NCI-H2171 (cell line): ENCODE measurements around the gene PRICKLE2.

Experiments
- DNase-seq: peaks from one replicate; lab custom pipeline; 2025; lab: John Stamatoyannopoulos, UW

Gene PRICKLE2

DNA sequence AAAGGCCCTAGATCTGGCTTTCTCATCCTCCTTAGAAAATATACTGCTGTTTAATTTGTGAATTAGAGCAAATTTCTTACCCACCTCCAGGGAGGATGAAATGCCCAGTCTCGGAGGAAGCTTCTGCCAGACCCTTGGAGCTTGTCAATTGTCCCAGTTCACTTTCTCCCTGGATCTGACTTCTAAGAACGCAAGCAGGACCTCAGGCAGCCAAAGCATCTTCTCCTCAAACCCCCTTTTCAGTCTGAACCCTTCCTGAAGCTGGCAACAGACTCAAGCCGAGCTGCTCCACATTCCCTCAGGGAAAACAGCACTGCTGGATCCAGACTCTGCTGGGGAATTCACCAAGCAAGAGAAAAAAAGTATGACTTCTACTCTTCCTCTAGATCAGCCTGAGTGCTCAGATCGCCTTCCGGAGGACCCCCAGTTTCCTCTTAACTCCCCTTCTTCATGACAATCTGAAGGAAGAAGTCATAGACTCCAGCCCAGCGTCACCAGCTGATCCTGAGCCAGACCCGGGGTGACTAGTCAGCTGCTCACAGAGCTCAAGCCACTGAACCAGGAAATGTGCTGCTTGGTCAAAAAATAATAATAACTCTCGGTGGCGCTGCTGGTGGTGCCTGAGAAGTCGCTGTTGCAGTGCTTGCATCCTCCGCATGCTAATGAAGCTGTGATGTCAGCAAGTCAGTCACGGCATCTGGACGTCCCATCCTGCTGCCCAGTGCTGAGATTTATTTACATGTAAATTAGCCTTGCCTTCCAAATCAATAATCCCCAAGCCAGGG, at the start of gene PRICKLE2:
PRICKLE2 (minus strand) TSS at position 641 of the 785 bp plus-strand sequence. CDS start 26,539 bp downstream, outside the sequence.
- no peak for DNase-seq

- no peak for DNase-seq
Measured at GRCh38 chr3:64272842-64273241, 47.6 kb upstream of the PRICKLE2 start.

- no peak for DNase-seq
Measured at GRCh38 chr3:64272271-64272670, 47.0 kb upstream of the PRICKLE2 start.

GRCh38 chr3:64271631-64272030, 46.4 kb upstream of the PRICKLE2 start:
- DNase-seq: no peak

DNA sequence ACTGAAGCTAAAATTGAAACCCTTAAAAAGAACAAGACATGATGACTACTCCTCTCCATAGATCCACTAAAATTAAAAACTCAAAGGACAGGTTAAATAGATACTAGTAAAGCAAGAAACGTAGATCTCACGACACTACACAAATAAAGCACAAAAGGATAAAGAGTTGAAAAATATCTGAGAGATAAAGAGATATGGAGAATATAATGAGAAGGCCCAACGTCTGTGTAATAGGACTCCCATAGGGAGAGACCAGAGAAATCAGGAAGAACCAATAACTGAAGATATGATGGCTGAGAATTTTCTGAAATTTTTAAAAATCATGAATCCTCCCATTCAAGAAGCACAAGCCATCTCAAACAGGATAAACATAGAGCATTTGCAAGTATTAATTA, 45.6 kb upstream of the PRICKLE2 start:
- no peak for DNase-seq

- no peak for DNase-seq
Measured at GRCh38 chr3:64270142-64270865, 45.0 kb upstream of the PRICKLE2 start.

- no peak for DNase-seq
Measured at GRCh38 chr3:64268926-64269325, 43.7 kb upstream of the PRICKLE2 start.

- no peak for DNase-seq
Measured at GRCh38 chr3:64267721-64268604, 42.7 kb upstream of the PRICKLE2 start.

GRCh38 chr3:64266983-64267382, 41.7 kb upstream of the PRICKLE2 start:
- no peak for DNase-seq

DNA sequence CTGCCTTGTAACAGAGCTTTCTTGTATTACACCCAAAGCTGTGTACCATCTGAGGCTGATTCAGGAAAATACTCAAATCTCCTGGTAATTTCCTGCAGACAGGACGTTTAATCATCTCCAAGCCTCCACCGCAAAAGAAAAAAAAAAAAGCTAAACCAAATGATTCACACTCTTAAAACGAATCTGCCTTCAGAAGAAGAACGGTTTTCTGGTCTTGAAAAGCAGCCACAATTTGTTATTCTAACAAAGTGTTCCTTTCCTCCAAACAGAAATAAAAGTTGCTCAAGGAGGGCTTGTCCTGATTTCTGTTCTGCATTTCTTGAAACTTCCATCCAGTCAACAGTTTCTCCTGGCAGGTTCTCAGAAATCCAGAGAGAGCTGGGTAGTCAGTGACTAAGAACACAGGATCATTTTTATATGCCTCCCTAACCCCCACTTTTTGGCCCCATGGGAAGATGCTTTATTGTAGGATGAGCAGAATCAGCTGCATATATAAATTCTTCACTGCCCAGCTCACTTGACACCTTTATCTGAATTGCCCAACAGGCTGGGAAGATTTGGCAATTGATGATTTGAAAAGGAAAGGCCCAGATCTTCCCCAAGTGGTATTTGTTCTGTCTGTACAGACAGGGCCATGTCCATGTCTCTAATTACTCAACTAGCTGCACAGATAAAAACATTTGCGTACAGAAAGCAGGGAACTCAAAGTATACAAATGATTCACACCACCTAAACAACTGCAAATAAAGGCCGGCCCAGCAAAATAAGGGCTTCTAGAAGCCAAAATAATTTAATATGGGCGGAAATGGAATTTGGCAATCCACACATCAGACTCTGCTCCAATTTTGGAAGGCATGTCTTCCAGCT, 41.0 kb upstream of the PRICKLE2 start:
- DNase-seq: no peak

GRCh38 chr3:64265646-64266045, 40.4 kb upstream of the PRICKLE2 start:
- no peak for DNase-seq

DNA sequence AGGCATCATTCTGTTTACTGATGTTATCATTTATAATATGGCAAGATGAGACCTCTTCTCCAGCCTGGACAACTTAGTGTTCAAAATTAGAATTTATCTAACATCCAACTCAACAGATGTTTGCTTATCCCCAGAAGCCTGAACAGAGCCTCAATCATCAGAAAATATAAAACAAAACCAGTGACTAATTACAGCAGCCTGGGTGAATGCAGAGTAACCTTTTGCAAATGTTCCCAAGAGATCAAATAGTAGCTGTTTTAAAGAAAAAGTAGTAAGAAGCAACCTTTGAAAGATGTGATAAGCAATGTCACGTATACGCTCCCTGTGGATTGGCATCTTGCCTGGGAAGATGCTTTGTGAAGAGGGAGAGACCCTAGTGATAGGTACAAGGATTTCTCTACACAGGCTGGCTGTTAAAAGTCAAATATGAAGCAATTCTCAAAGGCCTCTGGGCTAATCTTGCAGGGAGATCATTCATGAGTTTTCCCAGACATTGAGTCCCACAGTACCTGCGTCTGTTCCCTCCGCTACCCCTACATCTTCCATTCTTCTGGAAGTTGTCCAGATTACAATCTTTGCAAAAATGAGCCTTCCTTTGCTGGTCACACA, 39.3 kb upstream of the PRICKLE2 start:
- DNase-seq: no peak

DNA sequence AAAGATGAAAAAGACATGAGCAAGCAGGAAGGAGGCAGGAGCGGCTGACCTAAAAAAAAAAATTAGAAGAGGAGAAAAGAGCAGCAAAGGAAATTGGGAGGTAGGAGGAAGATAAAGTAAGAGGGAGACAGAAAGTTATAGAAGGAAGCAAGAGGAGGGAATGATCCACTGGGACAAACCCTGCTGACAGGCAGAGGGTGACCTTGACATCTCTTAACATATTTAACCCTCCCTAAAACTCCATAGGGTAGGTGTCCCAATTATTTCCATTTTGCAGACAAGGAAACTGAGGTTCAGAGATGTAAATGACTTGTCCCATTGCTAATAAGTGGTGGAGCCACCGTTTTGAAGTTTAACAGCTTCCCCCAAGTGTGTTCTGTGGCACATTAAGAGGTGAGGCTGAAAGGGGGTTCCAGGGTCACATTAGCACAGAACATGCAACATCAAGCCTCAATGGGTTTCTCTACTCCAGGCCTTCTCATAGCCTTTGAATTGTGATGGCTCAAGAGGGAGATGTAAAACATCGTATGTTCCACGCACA, 37.4 kb upstream of the PRICKLE2 start:
- DNase-seq: no peak

DNA sequence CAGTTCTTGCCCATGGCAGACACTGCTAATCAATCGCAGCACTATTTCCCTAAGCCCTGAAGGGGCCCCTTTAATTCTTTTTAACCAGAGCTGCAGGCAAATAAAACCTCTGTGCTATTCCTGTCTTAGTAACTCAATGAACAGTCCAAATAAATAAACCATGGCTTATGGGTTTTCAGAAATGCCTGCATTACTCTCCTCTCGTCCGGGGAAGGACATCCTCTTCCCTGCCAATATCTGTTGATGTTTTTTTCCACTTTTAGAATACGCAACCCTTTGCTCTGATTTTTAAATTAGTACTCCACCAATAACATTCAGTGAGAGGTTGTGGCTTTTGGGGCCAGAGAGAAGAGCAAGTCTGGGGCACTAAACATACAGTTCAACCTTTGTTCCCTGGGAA, 35.2 kb upstream of the PRICKLE2 start:
- DNase-seq: no peak

DNA sequence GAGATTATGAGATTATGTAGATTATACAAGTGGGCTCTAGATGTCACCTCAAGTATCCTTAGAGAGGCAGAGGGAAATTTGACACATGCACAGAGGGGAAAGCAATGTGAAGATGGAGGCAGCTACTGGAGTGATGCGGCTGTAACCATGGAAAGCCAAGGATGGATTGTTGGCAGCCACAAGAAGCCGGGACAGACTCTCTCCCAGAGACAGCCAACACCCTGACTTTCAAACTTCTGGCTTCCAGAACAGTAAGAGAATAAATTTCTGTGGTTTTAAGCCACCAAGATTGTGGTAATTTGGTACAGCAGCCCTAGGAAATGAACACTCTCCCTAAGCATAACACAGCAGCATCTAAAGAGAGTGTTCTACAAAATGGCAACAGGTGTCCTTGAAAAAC, 34.4 kb upstream of the PRICKLE2 start:
- DNase-seq: no peak

DNA sequence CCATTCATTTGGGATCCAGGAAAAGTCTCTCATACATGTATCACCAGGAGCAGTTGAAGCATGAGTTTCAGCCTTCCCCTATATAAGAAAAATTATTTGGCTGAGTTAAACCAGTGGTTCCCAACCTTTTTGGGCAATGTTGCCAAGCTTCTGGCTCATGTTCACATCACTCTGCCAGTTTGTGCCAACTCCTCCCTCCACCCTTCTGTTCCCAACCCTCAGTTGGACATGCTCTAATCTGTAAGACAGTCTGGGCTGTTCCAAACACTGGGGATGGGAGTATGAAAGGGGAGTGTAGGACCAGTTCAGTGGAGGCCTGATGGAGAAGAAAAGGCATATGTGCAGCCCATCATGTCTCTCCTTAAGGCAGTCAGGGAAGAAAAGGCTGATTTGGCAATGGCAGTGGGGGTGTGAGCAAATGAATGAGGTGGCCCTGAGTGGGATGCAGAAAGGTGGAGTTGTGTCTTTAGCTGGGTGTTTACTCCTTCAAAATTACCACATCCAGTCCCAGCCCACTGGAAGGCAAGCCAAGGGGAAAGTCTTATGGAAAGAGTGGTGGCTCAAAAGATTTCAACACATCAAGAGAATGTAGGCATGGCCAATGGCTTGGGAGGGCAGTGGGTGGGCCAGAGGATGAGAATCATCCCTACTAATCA, 32.0 kb upstream of the PRICKLE2 start:
- no peak for DNase-seq

DNA sequence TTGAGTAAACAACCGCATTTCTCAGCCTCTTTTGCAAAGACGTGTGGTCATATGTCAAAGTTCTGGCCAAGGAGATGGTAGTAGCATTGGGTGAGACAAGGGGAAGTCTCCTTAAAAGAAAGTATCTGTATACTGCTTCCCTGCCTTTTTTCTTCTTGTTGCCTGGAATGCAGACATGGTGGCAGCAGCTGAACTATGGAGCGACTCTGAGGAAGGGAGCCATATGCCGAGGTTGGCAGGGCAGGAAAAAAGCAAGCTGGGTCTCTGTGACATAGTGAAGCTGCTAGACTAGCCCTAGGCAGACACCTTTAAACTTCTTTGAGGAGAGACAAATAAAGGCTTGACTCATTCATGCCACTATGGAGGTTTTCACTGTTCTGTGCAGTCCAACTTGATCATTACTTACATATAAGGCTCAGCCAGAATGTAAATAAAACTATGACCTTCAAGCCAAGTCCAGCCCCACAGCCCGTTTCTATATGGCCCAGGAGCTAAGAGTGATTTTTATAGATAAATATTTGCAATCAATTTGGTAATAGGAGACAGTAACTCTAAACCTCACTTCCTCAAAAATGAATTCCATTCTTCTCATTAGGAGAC, 30.6 kb upstream of the PRICKLE2 start:
- no peak for DNase-seq

GRCh38 chr3:64254443-64254842, 29.2 kb upstream of the PRICKLE2 start:
- DNase-seq: no peak

DNA sequence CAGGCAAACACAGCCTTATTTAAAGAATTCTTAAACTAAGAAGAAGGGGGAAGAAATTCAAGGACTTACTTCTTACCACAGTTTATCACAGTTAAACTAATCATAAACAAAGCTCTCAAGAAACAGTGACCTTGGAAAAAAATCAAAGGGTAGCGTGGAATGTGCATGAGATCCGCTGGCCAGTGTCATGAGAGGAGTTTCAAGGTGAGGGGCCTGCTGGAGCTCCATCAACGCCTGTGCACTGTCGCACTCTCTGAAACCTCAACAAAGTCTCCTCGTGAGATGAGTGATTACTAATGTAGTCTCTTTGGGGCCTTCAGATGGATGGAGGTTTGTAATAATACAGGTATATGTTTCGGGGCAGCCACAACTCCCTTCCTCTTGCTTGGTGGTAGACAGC, 28.4 kb upstream of the PRICKLE2 start:
- DNase-seq: no peak

DNA sequence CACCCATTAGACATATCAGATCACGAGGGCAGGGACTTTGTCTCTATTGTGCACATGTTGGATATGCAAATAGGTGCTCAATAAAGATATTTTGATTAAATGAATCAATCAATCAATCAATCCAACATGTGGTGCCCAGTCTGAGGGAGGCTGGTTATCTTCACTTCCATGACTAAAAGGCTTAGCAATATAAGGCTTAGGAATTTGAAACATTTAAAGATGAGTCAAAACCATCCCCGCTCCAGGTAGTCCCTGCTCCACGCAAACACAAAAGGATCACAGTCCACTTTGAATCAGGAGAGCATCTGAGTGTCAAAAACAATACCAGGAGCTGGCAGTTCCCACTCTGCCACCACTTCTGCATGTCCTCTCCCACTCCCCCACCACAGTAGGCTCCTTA, 25.8 kb upstream of the PRICKLE2 start:
- no peak for DNase-seq
